Measurements from ENCODE around the gene CYTH3. TPM values are rescaled to one million over a fixed set of nuclear protein-coding genes. Genes with fewer than 3 reads are reported as not detected.

The CYTH3 gene
- total and polyA plus RNA-seq, 10 donors, result 2.5 to 28.1 (median 17.5) TPM

- intact Hi-C loops (cut with DNase I; ENCODE audit: low total_unique reads), result no loop called here
- 1 to 2% (median 1%) methylated on average over 40 to 74 of the region's 74 CpGs for WGBS, 5 donors
- peak overlapping the region in 7 of 8 donors; percentile 36 to 86 (median 71) for H3K27ac ChIP-seq
Observed at GRCh38 chr7:6271694-6272440, 557 bp downstream of the CYTH3 start.

GRCh38 chr7:6271060-6271658 lies 1.3 kb downstream of the CYTH3 start:
- Histone ChIP-seq H3K27ac (peak overlapping the region in 4 of 8 donors; percentile 64 to 86 (median 82)), H3K36me3 (no peaks in the 10 kb centered on the region), H3K4me1 (peaks cover 6 to 36% (median 25%) of the 10 kb centered on the region in 6 donors), H3K4me3 (peak overlapping the region; percentile 52 to 88 (median 84)), H3K9me3 (no peaks in the 10 kb centered on the region), H3K27me3 (replicated peaks in 1 of 7) (peaks cover 0 to 20% (median 0%) of the 10 kb centered on the region in 7 donors)
- 3 to 8% (median 4%) methylated on average over 16 of the region's 16 CpGs for WGBS, 5 donors
- intact Hi-C loops (cut with DNase I; ENCODE audit: low total_unique reads), result no loop called here
- TF ChIP-seq POLR2AphosphoS5 (IDR thresholded peaks at IDR 0.05) (no peak), CTCF (IDR thresholded peaks at IDR 0.05 in 8 of 11, conservative IDR thresholded peaks at IDR 0.05 in 3 of 11) (peak in 10 of 11 experiments; percentile 31 to 67 (median 56)), POLR2A (IDR thresholded peaks at IDR 0.05) (no peak)
- peak; percentile 80 for DNase-seq

More at GRCh38 chr7:6271694-6272440, 557 bp downstream of the CYTH3 start:
- no peaks in the 10 kb centered on the region for H3K9me3 ChIP-seq
- no peaks in the 10 kb centered on the region for H3K36me3 ChIP-seq
- TF ChIP-seq CTCF (IDR thresholded peaks at IDR 0.05 in 8 of 11, conservative IDR thresholded peaks at IDR 0.05 in 3 of 11) (no peak), POLR2A (IDR thresholded peaks at IDR 0.05) (no peak), POLR2AphosphoS5 (IDR thresholded peaks at IDR 0.05) (peak in 2 of 3 donors; percentile 4 to 16)
- H3K4me1 ChIP-seq, result peaks cover 6 to 39% (median 25%) of the 10 kb centered on the region in 6 donors
- H3K4me3 ChIP-seq, result peak overlapping the region; percentile 52 to 88 (median 84)
- peak; percentile 88 for DNase-seq
- peaks cover 0 to 20% (median 0%) of the 10 kb centered on the region in 7 donors for H3K27me3 ChIP-seq (replicated peaks in 1 of 7)

- Histone ChIP-seq H3K4me1 (peaks cover 6 to 34% (median 25%) of the 10 kb centered on the region in 6 donors), H3K27ac (no peak overlapping the region), H3K4me3 (no peak overlapping the region), H3K9me3 (no peaks in the 10 kb centered on the region), H3K36me3 (no peaks in the 10 kb centered on the region), H3K27me3 (replicated peaks in 1 of 7) (peaks cover 0 to 20% (median 0%) of the 10 kb centered on the region in 7 donors)
- TF ChIP-seq POLR2AphosphoS5 (IDR thresholded peaks at IDR 0.05) (no peak), CTCF (IDR thresholded peaks at IDR 0.05 in 8 of 11, conservative IDR thresholded peaks at IDR 0.05 in 3 of 11) (no peak), POLR2A (IDR thresholded peaks at IDR 0.05) (no peak)
- no peak for DNase-seq
- WGBS, 5 donors, result 72 to 85% (median 83%) methylated on average over 4 of the region's 4 CpGs
- intact Hi-C loops (cut with DNase I; ENCODE audit: low total_unique reads), result no loop called here
Observed at GRCh38 chr7:6269527-6269926, 2.9 kb downstream of the CYTH3 start.

- TF ChIP-seq POLR2AphosphoS5 (IDR thresholded peaks at IDR 0.05) (no peak), CTCF (IDR thresholded peaks at IDR 0.05 in 8 of 11, conservative IDR thresholded peaks at IDR 0.05 in 3 of 11) (no peak), POLR2A (IDR thresholded peaks at IDR 0.05) (no peak)
- WGBS, 5 donors, result 68 to 83% (median 81%) methylated on average over 5 of the region's 5 CpGs
- intact Hi-C loops (cut with DNase I; ENCODE audit: low total_unique reads), result no loop called here
- peak; percentile 29 for DNase-seq
- no peaks in the 10 kb centered on the region for H3K36me3 ChIP-seq
- peaks cover 0 to 20% (median 0%) of the 10 kb centered on the region in 7 donors for H3K27me3 ChIP-seq (replicated peaks in 1 of 7)
- no peak overlapping the region for H3K27ac ChIP-seq
- H3K4me1 ChIP-seq, result peaks cover 6 to 34% (median 25%) of the 10 kb centered on the region in 6 donors
- H3K4me3 ChIP-seq, result no peak overlapping the region
- no peaks in the 10 kb centered on the region for H3K9me3 ChIP-seq
Observed at GRCh38 chr7:6268907-6269306, 3.5 kb downstream of the CYTH3 start.

Data from spleen (tissue), 11 donors.